ENCODE results near the gene PSMA7. TPM values are rescaled to one million over a fixed set of nuclear protein-coding genes. Genes with fewer than 3 reads are reported as not detected.

Gene PSMA7
- total RNA-seq, 1 experiment from 2014 or later = 774 TPM

DNA sequence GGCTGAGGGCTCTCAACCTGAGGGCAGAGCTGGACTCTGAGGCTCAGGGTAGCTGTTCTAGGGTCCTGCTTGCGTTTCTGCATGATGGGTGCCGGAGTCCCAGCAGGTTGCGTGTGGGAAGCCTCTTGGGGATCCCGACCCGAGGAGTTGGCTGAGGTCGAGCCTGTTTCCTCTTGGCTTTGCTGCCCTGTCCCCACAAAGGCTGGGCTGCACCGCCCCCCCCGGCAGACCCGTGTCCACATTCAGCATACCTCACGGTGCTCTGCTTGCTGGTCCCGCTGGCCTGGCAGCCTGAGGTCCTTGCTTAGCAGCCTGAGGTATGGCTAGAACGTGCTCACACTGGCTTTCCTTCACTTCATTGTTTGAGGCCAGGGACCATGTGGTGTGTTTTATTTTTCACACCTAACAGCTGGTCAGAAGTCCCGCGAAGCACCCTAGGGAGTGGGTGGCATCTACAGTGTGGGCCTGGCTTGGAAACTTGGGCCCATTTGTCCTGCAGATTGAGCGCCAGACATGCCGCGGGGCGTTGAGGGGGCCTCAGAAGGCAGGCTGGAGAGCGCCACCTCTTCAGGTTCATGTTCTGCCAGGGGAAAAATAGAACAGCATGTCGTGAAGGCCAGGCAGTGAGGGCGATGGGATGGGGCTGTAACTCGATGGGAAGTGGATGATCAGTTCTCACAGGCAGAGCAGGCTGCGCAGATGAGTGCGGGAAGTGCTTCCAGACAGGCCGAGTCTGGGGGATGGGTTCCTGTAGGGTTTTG lies 11.5 kb downstream of the PSMA7 start:
- DNase-seq = no peak
- peaks cover 96% of the 10 kb centered on the region for H3K36me3 ChIP-seq
- no peaks in the 10 kb centered on the region for H3K9me3 ChIP-seq (replicated peaks)
- no peaks in the 10 kb centered on the region for H3K4me1 ChIP-seq
- no peak overlapping the region for H3K4me3 ChIP-seq
- H3K27me3 ChIP-seq = no peaks in the 10 kb centered on the region
- no peak overlapping the region for H3K27ac ChIP-seq

- no peak for DNase-seq
- H3K27me3 ChIP-seq = no peaks in the 10 kb centered on the region
- no peaks in the 10 kb centered on the region for H3K4me1 ChIP-seq
- H3K27ac ChIP-seq = no peak overlapping the region
- H3K36me3 ChIP-seq = peaks cover 96% of the 10 kb centered on the region
- H3K4me3 ChIP-seq = no peak overlapping the region
- no peaks in the 10 kb centered on the region for H3K9me3 ChIP-seq (replicated peaks)
Measured at GRCh38 chr20:62129731-62130531, 13.3 kb downstream of the PSMA7 start.

GRCh38 chr20:62128502-62128901 lies 14.7 kb downstream of the PSMA7 start:
- H3K4me3 ChIP-seq = no peak overlapping the region
- no peaks in the 10 kb centered on the region for H3K9me3 ChIP-seq (replicated peaks)
- no peaks in the 10 kb centered on the region for H3K27me3 ChIP-seq
- peaks cover 94% of the 10 kb centered on the region for H3K36me3 ChIP-seq
- DNase-seq = no peak
- no peak overlapping the region for H3K27ac ChIP-seq
- peaks cover 8% of the 10 kb centered on the region for H3K4me1 ChIP-seq

- DNase-seq = no peak
Measured at GRCh38 chr20:62127799-62128198, 15.4 kb downstream of the PSMA7 start.

DNA sequence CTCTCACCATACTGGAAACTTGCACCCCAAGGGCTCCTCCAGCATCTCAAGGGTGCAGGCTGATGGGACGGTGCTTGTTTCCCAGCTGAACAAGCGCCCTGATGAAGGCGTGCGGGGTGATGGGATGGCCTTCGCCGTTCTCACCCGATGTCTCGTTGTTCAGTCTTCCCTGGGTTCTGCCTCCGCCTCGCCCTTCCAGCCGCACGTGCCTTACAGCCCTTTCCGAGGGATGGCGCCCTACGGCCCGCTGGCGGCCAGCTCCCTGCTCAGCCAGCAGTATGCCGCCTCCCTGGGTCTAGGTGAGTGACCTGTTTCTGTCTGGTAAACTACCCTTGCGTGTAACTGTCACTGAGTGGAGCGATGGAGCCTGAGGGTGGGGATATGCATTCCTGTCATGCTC lies 17.1 kb downstream of the PSMA7 start:
- H3K4me3 ChIP-seq = no peak overlapping the region
- H3K27me3 ChIP-seq = no peaks in the 10 kb centered on the region
- no peaks in the 10 kb centered on the region for H3K9me3 ChIP-seq (replicated peaks)
- H3K36me3 ChIP-seq = peaks cover 71% of the 10 kb centered on the region
- peaks cover 10% of the 10 kb centered on the region for H3K4me1 ChIP-seq
- no peak overlapping the region for H3K27ac ChIP-seq
- DNase-seq = no peak

More at GRCh38 chr20:62127799-62128198, 15.4 kb downstream of the PSMA7 start:
- Histone ChIP-seq H3K27ac (no peak overlapping the region), H3K4me3 (no peak overlapping the region), H3K9me3 (replicated peaks) (no peaks in the 10 kb centered on the region), H3K4me1 (peaks cover 10% of the 10 kb centered on the region), H3K36me3 (peaks cover 88% of the 10 kb centered on the region), H3K27me3 (no peaks in the 10 kb centered on the region)

DNA sequence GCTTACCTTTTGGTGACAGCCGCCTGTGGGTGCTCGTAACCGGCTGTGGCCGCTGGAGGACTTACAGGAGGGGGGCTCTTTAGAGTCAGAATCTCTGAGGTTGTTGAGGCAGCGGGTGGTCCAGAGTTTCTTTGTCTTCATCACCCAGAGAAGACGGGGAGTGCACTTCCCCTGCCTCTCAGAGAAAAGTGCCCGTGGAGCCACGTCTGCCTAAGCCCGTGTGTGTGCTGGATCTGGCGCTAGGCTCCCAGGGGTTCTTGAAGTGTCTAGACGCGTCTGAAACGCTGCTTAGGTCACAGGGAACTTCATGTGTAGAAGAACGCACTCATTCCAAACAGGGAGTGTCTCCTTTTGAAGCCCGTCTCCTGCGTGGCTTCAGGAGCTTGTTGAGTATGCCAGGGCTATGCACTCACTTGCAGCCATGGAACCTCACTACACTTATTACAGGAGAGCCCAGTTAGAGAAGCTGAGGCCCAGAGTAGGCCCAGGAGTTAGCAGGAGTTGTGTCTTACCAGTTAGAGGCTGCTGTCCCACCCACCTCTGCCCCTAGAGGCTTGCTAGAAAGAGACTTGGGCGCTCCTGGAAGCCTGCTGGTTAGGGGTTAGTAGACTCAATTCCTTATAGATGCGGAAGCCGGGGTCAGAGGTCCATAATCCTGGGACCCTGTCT lies 19.6 kb downstream of the PSMA7 start:
- H3K4me1 ChIP-seq = peaks cover 10% of the 10 kb centered on the region
- H3K9me3 ChIP-seq (replicated peaks) = no peaks in the 10 kb centered on the region
- no peaks in the 10 kb centered on the region for H3K27me3 ChIP-seq
- peak overlapping the region; percentile 71 for H3K4me3 ChIP-seq
- DNase-seq = no peak
- peaks cover 46% of the 10 kb centered on the region for H3K36me3 ChIP-seq
- H3K27ac ChIP-seq = peak overlapping the region; percentile 2; the same call in 1 of the 2 replicates

DNA sequence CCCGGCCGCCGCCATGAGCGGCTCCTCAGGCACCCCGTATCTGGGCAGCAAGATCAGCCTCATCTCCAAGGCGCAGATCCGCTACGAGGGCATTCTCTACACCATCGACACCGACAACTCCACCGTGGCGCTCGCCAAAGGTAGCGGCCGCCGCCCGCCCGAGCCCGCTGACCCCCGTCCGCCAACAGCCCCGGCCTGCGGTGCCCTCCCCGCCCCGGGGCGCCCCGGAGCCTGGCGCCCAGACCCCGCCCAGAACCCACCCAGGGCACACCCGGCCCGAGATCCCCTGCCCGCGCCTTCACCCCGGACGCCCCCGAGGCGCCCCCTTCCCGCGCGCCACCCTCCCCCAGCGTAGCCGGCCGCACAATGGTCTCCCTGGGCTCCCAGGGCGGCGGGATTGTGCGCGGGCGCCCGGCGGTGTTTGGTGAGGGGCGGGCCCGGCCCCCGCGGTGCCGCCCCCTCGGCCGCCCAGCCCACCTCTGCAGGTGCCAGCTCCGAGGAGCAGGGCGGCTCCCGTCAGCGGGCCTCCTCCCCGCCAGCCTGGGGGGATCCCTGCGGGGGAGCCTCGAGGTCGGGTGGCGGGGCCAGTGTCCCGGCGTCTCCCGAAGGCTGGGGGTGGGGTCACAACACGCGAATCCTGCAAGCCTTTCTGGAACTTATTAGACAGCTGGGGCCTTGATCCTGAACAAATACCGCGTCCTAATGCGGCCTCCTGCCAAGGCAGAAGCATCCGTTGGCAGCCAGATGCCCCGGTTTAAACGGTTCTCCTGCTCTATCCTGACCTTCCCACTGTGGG lies 20.3 kb downstream of the PSMA7 start:
- Histone ChIP-seq H3K27me3 (no peaks in the 10 kb centered on the region; the same call in 1 of the 2 replicates), H3K9me3 (replicated peaks) (no peaks in the 10 kb centered on the region), H3K36me3 (peaks cover 38% of the 10 kb centered on the region), H3K27ac (peak overlapping the region; percentile 2; the same call in 1 of the 2 replicates), H3K4me3 (peak overlapping the region; percentile 71), H3K4me1 (peaks cover 10% of the 10 kb centered on the region)
- peak; percentile 81 to 84 for DNase-seq

- Histone ChIP-seq H3K4me1 (peaks cover 10% of the 10 kb centered on the region), H3K27me3 (no peaks in the 10 kb centered on the region; the same call in 1 of the 2 replicates)
Measured at GRCh38 chr20:62121776-62122653, 21.2 kb downstream of the PSMA7 start, which contains the start of gene LSM14B. TSS of gene LSM14B (plus strand) at chr20:62122475. CDS start at chr20:62122667, 192 bp downstream.

DNA sequence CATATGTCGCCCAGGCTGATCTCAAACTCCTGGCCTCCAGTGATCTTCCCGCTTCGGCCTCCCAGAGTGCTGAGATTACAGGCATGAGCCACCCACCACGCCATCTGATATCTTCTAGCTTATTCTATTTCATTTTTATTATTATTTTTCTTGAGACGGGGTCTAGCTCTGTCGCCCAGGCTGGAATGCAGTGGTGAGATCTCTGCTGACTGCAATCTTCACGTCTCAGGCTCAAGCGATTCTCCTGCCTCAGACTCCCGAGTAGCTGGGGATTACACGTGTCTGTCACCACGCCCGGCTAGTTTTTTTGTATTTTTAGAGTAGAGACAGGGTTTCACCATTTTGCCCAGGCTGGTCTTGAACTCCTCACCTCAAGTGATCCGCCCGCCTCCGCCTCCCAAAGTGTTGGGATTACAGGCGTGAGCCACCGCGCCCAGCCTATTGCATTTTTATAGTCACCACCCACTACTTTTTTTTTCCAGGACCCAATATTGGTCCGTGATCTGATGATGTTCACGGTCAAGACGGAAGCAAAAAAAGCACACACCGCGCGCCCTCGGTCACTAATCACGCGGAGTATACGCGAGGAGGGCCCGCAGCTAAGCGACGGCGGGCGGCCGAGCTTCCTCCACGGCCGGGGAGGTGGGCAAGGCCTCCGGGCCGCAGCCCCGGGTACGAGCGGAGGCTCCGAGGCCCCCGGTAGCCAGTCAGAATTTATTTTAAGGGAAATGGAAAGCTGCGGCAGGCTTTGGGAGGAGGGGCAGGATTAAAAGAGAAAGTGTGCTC lies 22.0 kb downstream of the PSMA7 start:
- Histone ChIP-seq H3K4me1 (peaks cover 10% of the 10 kb centered on the region), H3K27ac (peak overlapping the region; percentile 40)
- DNase-seq = no peak

More at GRCh38 chr20:62121776-62122653, 21.2 kb downstream of the PSMA7 start, which contains the start of gene LSM14B:
- H3K4me3 ChIP-seq = peak within 1 kb of the TSS; percentile 71
- peaks cover 30% of the 10 kb centered on the region for H3K36me3 ChIP-seq
- peak within 1 kb of the TSS; percentile 40 for H3K27ac ChIP-seq
- peak; percentile 99 to 100 for DNase-seq
- no peaks in the 10 kb centered on the region for H3K9me3 ChIP-seq (replicated peaks)

DNA sequence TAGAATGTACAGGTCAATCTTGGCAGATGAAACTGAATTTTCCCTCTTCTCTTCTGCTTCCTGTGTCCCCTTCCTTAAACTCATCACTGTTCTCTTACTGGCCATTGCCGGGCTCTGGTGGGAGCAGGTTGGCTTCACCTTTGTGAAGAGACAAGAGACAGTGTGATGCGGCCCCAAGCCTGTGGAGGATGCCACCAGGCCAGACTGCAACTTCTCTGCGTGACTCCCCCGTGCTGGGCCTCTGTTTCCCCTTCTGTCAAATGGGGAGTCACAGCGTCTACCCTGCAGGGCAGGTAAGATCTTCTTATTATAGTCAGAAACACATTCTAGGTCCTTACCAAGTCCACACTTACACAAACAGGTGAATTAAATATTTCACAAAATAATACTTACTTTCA lies 22.8 kb downstream of the PSMA7 start:
- Histone ChIP-seq H3K27ac (no peak overlapping the region), H3K4me3 (no peak overlapping the region), H3K4me1 (peaks cover 10% of the 10 kb centered on the region), H3K9me3 (replicated peaks) (no peaks in the 10 kb centered on the region), H3K36me3 (peaks cover 14% of the 10 kb centered on the region), H3K27me3 (no peaks in the 10 kb centered on the region; the same call in 1 of the 2 replicates)
- DNase-seq = no peak

More for the DNA sequence above, 22.0 kb downstream of the PSMA7 start:
- Histone ChIP-seq H3K27me3 (no peaks in the 10 kb centered on the region; the same call in 1 of the 2 replicates), H3K9me3 (replicated peaks) (no peaks in the 10 kb centered on the region), H3K4me3 (peak overlapping the region; percentile 71), H3K36me3 (peaks cover 22% of the 10 kb centered on the region)

GRCh38 chr20:62119591-62120364 lies 23.4 kb downstream of the PSMA7 start:
- no peak overlapping the region for H3K27ac ChIP-seq
- H3K36me3 ChIP-seq = peaks cover 8% of the 10 kb centered on the region
- no peak overlapping the region for H3K4me3 ChIP-seq
- no peak for DNase-seq
- no peaks in the 10 kb centered on the region; the same call in 1 of the 2 replicates for H3K27me3 ChIP-seq
- H3K4me1 ChIP-seq = peaks cover 10% of the 10 kb centered on the region
- H3K9me3 ChIP-seq (replicated peaks) = no peaks in the 10 kb centered on the region

GRCh38 chr20:62119115-62119514 lies 24.1 kb downstream of the PSMA7 start:
- H3K36me3 ChIP-seq = peaks cover 1% of the 10 kb centered on the region; the same call in 1 of the 2 replicates
- no peaks in the 10 kb centered on the region; the same call in 1 of the 2 replicates for H3K27me3 ChIP-seq
- no peak overlapping the region for H3K4me3 ChIP-seq
- 0 out of 2 replicates have a peak, but pooled peaks cover 2% of the 10 kb centered on the region for H3K9me3 ChIP-seq (replicated peaks)
- H3K27ac ChIP-seq = no peak overlapping the region
- DNase-seq = no peak
- H3K4me1 ChIP-seq = peaks cover 9% of the 10 kb centered on the region

Measured in SJCRH30 (cell line).